B cell (primary cell): ENCODE data around the gene PDIA2.

Experiments used
- EZH2 ChIP-seq: IDR thresholded peaks from 2 replicates; pipeline ENCODE4 v1.6.1; 2012; ENCODE audit warnings: borderline replicate concordance, low read depth, mild to moderate bottlenecking, moderate library complexity, low read length; ENCODE audit not compliant: insufficient read depth, poor library complexity, severe bottlenecking
- TF ChIP-seq, protein P1 (sequence below): fragments of 200-600 bp; IDR thresholded peaks from one replicate; pipeline ENCODE4 v1.8.0; 2022; ENCODE audit warnings: antibody characterized with exemption, mild to moderate bottlenecking

- TF ChIP-seq, protein P1, sequence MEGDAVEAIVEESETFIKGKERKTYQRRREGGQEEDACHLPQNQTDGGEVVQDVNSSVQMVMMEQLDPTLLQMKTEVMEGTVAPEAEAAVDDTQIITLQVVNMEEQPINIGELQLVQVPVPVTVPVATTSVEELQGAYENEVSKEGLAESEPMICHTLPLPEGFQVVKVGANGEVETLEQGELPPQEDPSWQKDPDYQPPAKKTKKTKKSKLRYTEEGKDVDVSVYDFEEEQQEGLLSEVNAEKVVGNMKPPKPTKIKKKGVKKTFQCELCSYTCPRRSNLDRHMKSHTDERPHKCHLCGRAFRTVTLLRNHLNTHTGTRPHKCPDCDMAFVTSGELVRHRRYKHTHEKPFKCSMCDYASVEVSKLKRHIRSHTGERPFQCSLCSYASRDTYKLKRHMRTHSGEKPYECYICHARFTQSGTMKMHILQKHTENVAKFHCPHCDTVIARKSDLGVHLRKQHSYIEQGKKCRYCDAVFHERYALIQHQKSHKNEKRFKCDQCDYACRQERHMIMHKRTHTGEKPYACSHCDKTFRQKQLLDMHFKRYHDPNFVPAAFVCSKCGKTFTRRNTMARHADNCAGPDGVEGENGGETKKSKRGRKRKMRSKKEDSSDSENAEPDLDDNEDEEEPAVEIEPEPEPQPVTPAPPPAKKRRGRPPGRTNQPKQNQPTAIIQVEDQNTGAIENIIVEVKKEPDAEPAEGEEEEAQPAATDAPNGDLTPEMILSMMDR, result no peak
- TF ChIP-seq EZH2, result no peak
Measured at GRCh38 chr16:287981-288920, 5.3 kb downstream of the PDIA2 start.
